LoVo (cell line): ENCODE results near the gene NSF.
"Not testable (repeated sequence)": the region's sequence is repeated elsewhere in the genome, so short reads cannot be mapped to it uniquely, and the experiment has no call there.

Experiments used
- DNase-seq: peaks from one replicate; pipeline ENCODE4 v3.0.0-alpha.2; 2016; ENCODE audit warnings: low spot score

Gene NSF

GRCh38 chr17:46756081-46756735 is 165.7 kb downstream of the NSF start:
- no peak for DNase-seq

DNA sequence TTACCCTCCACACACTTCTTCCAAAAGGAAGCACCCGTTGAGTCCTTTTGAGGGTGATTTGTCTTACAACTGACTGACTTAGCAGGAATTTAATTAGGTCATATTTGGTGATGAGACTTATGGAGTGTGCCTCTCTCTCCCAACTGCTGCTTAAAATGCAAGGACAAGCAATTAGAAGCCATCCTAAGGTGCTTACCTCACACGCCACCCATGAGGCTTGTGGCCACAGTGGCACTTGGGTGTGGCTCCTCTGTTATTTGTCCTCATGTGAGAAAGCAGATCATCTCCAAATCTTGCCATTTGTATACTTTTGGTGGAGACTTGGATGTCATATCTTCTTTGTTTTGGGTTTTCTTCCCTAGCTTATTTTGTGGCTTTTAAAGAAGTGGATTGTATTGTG is 166.4 kb downstream of the NSF start:
- DNase-seq: no peak

DNA sequence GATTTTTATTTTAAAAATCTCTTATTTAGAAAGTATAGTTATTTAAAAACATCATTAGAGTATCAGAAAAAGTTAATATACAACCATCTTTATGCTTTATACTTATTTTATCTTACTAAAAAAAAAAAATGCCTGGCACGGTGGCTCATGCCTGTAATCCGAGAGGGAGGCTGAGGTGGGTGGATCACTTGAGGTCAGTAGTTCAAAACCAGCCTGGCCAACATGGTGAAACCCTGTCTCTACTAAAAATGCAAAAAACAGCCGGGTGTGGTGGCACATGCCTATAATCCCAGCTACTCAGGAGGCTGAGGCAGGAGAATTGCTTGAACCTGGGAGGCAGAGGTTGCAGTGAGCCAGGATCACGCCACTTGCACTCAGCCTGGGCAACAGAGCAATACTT is 167.1 kb downstream of the NSF start:
- not testable (repeated sequence) for DNase-seq

GRCh38 chr17:46758614-46759013 is 168.1 kb downstream of the NSF start:
- DNase-seq: no peak

GRCh38 chr17:46759141-46759540 is 168.7 kb downstream of the NSF start:
- no peak for DNase-seq

DNA sequence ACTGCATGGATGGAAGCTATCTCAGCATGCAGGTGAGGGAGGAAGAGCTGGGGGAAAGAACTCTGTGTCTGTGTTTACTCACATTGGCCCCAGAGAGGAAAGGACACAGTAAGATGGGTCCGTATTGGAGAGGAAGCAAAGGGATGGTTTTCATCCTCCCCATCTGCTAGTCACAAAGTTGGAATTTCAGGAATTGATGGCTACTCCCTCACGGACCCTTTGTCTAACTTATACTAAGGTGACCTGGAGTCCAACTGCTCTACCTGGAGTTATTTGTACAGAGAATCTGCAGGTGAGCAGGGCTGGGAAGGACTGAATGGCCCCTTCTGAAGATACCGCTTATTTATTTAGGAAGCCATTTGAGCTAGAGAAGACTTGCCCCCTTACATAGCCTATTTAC is 172.9 kb downstream of the NSF start:
- DNase-seq: no peak

DNA sequence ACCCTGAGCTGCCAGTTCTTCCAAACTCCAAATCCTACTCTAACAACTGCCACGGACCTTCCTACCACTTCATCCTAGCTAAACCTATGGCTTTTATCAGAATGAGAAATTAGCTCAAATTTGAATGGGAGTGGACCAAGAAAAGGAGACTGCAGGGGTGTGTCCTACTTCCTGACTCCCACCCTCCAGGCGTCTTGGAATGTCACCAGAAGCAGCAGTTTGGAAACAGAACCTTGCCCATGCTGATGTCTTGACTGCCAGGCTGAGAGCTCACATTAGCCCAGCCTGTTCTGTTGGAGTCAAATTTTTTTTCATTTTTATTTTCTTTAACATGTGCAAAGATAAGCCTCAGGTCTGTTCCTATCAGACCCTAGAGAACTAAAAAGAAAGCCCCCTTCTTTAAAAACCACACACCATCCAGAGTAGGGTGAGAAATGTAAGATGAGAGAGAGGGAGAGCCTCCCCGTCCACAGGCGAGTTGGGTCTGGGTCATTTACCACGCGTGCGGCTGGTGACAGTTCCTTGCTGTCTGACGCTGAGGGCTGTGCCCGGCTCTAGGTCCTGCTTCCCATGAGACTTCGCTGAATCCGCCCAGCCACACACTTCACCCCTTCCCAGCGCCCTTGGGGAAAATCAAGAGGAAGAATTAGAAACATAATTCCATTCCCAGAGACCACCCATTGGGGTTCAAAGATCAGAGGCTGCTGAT is 173.7 kb downstream of the NSF start:
- no peak for DNase-seq

GRCh38 chr17:46764709-46765401 is 174.4 kb downstream of the NSF start:
- no peak for DNase-seq

- no peak for DNase-seq
These were observed 175.0 kb downstream of the NSF start for GRCh38 chr17:46765453-46765852.

DNA sequence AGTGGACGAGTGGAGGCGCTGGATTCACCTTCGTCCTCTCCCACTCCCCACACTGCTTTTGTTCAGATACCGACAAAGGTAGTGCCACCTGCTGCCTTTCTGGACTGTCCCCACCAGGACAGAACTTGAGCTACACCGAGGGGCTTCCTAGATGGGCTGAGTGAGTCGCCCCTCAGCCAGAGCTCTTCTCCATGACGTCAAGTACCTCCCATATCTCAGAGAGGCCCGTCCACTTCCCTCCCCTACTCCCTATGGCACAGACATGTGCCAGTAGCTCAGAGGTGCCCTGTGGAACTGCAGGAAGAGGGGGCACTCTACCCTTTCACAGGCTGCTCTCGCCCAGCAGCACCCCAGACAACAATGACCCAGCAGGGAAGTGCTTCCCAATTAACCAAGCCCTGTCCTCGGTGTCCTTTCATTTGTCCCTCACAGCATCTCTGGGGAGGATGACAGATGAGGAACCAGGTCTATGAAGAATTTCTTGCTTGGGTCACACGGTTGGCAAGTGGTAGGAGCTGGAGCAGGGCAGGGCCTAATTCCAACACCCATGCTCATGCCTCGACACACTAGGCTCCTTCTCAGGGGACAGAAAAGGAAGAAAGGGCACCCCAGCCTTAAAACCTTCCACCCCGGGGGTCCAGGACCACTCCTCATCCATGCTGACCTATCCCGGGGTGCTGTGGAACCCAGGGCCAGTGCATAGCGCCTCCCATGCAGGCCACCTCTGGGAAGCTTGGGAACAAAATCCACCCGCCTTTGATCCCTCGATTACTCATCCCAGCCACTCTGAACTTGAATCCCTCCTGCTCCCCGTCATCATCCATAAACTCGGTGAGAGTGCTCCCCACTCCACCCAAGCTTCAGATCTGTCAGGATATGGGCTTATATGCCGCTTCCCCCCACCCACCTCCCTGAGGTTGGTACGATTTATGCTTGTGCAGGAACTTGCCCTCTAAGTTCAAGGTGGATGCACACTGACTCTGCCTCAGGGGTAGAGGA is 176.3 kb downstream of the NSF start:
- DNase-seq: no peak

- DNase-seq: no peak
These were observed 178.0 kb downstream of the NSF start for GRCh38 chr17:46768540-46768870.

- not testable (repeated sequence) for DNase-seq
These were observed 178.4 kb downstream of the NSF start for GRCh38 chr17:46768896-46769295.

DNA sequence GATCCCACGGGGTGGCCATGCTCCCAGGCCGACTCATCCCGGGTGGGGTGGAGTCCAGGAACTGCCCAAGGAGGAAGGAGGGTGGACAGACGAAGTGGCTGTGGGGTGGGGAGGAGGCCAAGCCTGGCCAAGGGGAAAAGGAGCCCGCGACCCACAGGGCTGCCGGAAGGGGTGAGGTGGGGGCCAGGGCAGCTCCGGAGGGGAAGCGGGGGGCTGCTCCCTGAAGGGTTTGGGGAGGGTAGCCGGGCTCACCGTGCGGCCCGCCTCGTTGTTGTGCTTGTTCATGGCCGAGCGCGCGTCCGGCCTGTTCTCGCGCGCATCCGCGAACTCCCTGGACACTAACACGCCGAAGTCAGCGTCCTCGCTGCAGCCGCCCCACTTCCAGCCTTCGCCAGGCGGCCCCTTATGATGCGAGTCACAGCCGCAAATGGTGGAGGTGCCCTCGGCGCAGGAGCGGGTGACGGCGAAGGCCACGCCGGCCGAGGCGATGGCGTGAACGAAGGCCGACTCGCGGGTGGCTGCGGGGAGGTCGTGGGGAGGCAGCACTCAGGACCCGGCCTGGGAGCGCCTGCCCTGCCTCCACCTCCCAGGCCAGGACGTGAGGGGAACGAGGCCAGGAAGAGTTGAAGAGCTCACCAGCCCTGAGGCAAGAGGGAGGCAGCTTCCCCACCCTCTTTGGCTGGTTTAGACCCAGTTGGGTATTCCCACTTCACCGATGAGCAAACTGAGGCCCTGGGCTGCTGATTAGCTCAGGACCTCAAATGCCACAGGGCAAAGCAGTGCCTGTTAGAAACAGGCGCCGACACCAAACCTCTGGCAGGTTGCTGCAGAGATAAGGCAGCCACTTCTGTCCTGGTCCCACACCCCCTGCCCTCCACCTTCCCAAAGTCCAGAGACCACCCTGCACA is 179.3 kb downstream of the NSF start:
- peak; percentile 6 for DNase-seq

GRCh38 chr17:46770439-46770817 is 180.0 kb downstream of the NSF start:
- no peak for DNase-seq

- DNase-seq: peak; percentile 45
These were observed 180.5 kb downstream of the NSF start for GRCh38 chr17:46770818-46771560.

DNA sequence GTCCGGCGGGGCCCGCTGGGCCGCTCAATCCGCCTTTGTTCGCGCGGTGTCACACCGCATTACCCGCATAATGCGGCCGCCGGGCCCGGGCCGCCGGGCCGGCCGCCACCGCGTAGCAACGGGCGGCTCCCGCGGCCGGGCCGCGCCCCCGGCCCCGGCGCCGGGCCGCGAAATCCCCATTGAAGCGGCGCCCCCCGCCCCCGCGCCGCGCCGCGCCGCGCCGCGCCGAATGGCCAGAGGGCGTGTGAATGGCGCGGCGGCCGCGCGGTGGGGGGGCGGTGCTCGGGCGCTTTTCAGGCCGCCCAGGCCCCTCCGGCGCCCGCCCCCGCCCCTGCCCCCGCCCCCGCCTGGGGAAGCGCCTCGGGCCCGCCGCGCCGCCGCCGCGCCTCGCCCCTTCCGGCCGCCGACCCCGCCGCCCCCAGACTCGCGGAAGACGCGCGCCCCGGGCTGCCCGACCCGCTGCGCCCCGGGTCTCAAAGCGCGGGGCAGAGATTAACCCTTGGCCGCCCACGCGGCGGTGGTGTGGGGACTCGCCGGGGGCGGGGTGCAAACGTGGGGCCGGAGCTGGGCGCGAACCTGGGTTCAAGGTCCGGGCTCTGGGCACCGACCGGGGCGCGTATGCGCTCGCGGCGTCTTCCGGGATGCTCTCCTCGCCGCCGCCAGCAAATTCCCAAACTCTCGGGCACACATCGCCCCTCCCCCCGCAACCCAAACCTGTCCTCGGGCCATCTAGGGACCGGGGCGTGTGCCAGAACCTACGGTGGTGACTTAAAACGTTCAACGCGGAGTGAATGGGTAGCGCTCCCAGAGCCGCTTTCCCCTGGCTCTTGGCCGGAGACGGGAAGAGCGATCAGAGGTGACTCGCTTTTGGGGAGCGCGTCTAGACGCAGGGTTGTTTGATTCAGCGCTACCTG is 181.3 kb downstream of the NSF start:
- peak; percentile 50 for DNase-seq

GRCh38 chr17:46772475-46773220 is 182.2 kb downstream of the NSF start:
- no peak for DNase-seq

DNA sequence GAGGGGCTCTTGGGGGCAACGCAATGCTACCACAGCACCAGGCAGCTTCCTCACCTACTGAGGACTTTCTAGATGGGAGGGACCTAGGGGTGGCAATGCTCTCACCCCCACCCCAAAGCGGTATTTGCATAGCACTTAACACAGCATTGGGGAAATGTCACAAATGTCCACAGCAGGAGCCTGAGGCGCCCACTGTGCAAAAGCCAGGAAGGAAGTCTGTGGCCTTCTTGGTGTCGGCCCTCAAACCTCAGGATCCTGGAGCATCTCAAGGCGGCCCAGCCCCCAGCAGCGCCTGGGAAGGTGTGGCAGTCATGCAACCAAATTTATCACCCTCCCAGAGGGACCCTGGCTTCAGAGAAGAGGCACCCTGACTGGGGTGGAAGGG is 182.7 kb downstream of the NSF start:
- DNase-seq: no peak

DNA sequence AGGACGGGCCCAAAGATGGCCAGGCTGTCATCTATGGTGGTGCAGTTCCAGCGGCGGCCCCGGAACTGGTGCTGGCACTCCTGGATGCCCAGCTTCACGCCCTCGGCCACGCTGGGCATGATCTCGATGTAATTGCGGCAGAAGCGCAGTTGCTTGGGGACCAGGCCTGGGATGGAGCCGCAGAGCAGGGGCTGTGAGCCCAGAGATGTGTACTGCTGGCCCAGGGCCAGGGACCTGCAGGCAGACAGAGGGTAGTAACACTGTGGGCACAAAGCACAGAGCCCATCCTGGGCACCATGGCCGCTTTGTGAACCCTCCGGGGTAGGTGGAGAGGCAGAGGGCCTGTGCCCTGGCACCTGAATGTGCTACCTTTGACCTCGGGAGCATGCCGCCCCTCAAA is 183.2 kb downstream of the NSF start:
- DNase-seq: no peak
